Activated B cell treated with CpG ODN at 0.5 μM for 24 hours (primary cell): ENCODE data around the gene USP16. TPM values are rescaled to one million over a fixed set of nuclear protein-coding genes. Genes with fewer than 3 reads are reported as not detected.

Source experiments
- ATAC-seq: fragments of 200-7000 bp; cut with Tn5 transposase; one replicate; pipeline ENCODE4 v1.10.0; 2021; ENCODE audit warnings: low read depth, mild to moderate bottlenecking, moderate library complexity
- CTCF ChIA-PET: fragments of 350-600 bp; sonication (Branson Sonifier 250); formaldehyde crosslinking; loops from one replicate; lab custom pipeline; 2021; ENCODE audit warnings: antibody characterized with exemption; lab: Charles Lee
- POLR2A ChIA-PET: fragments of 350-600 bp; sonication (Branson Sonifier 250); formaldehyde crosslinking; loops from one replicate; lab custom pipeline; 2021; ENCODE audit warnings: antibody characterized with exemption; lab: Charles Lee
- DNase-seq: peaks from one replicate; pipeline ENCODE4 v3.0.0; 2022
- H3K27ac Mint-ChIP-seq: one replicate; pipeline ENCODE4 v1.8.0; 2020; ENCODE audit warnings: mixed read lengths
- H3K27me3 Mint-ChIP-seq: one replicate; pipeline ENCODE4 v1.8.0; 2021; ENCODE audit warnings: mixed read lengths
- H3K36me3 Mint-ChIP-seq: one replicate; pipeline ENCODE4 v1.8.0; 2021; ENCODE audit warnings: low read depth, mixed read lengths
- H3K4me1 Mint-ChIP-seq: one replicate; pipeline ENCODE4 v1.8.0; 2021; ENCODE audit warnings: mixed read lengths
- H3K4me3 Mint-ChIP-seq: one replicate; pipeline ENCODE4 v1.8.0; 2020; ENCODE audit warnings: mild to moderate bottlenecking, mixed read lengths
- H3K9me3 Mint-ChIP-seq: one replicate; pipeline ENCODE4 v1.8.0; 2020; ENCODE audit warnings: mixed read lengths
- CTCF ChIP-seq: fragments of 200-600 bp; IDR thresholded peaks from one replicate; pipeline ENCODE4 v1.8.0; 2022; ENCODE audit warnings: antibody characterized with exemption, mild to moderate bottlenecking
- intact Hi-C: fragments of 100-400 bp; cut with micrococcal nuclease; formaldehyde crosslinking; loops from one replicate; pipeline ENCODE4 v1.15.1; 2024
- total RNA-seq: library from RNA; stranded (reverse); gene quantifications from 2 replicates; pipeline ENCODE4 v1.2.3, GENCODE V29; 2022

Gene USP16
- total RNA-seq, 1 donor from 2014 or later = 54.6 TPM

- TF ChIP-seq CTCF = no peak
- H3K27me3 Mint-ChIP-seq = no peaks in the 10 kb centered on the region
- no peak for ATAC-seq
- no peak overlapping the region for H3K27ac Mint-ChIP-seq
- ChIA-PET POLR2A (interaction anchor here (0.5 kb wide), 1 partner anchor 9 kb away, joined by 3 read pairs; no protein-coding TSS in a partner anchor), CTCF (no interaction called here)
- DNase-seq = no peak
- H3K36me3 Mint-ChIP-seq = peaks cover 69% of the 10 kb centered on the region
- intact Hi-C loops = no loop called here
- peaks cover 20% of the 10 kb centered on the region for H3K4me1 Mint-ChIP-seq
- H3K4me3 Mint-ChIP-seq = no peak overlapping the region
- no peaks in the 10 kb centered on the region for H3K9me3 Mint-ChIP-seq
These were observed 6.4 kb downstream of the USP16 start for GRCh38 chr21:29030909-29031308.

DNA sequence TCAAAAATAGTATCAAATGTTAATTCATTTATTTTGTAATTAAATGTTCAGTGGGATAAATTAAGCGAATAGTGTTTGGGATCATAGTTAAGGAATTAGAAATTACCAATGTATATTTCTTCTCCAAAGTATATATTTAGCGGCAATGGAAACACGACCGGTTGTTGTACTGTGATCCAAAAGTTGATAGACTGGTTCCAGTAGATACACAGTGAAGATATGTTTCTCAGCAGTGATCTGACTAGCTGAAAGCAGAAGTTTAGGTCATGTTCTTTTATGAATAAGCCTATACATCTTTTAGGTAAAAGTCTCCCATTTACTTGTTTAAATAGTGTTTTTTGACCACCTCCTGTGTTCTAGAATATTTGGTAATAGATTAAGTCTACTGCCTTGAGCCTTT, 8.8 kb downstream of the USP16 start:
- ChIA-PET POLR2A (interaction anchor here (0.7 to 2.1 kb wide), 2 partner anchors 9 to 32 kb away, joined by 5 to 7 read pairs; partner anchors contain the start of gene USP16), CTCF (no interaction called here)
- no peak for TF ChIP-seq CTCF
- no peak for ATAC-seq
- intact Hi-C loops = no loop called here
- Mint-ChIP-seq H3K27ac (no peak overlapping the region), H3K9me3 (no peaks in the 10 kb centered on the region), H3K36me3 (peaks cover 80% of the 10 kb centered on the region), H3K4me3 (no peak overlapping the region), H3K4me1 (peaks cover 9% of the 10 kb centered on the region), H3K27me3 (no peaks in the 10 kb centered on the region)
- DNase-seq = no peak

GRCh38 chr21:29033871-29034270, 9.4 kb downstream of the USP16 start:
- DNase-seq (no peak), ATAC-seq (no peak)
- Mint-ChIP-seq H3K4me1 (peaks cover 9% of the 10 kb centered on the region), H3K27me3 (no peaks in the 10 kb centered on the region), H3K36me3 (peaks cover 80% of the 10 kb centered on the region), H3K9me3 (no peaks in the 10 kb centered on the region), H3K27ac (no peak overlapping the region), H3K4me3 (no peak overlapping the region)
- ChIA-PET CTCF (no interaction called here), POLR2A (interaction anchor here (0.6 to 2.1 kb wide), 3 partner anchors 9 to 116 kb away, joined by 5 to 7 read pairs (median 7); partner anchors contain the start of gene USP16)
- intact Hi-C loops = no loop called here
- TF ChIP-seq CTCF = no peak

DNA sequence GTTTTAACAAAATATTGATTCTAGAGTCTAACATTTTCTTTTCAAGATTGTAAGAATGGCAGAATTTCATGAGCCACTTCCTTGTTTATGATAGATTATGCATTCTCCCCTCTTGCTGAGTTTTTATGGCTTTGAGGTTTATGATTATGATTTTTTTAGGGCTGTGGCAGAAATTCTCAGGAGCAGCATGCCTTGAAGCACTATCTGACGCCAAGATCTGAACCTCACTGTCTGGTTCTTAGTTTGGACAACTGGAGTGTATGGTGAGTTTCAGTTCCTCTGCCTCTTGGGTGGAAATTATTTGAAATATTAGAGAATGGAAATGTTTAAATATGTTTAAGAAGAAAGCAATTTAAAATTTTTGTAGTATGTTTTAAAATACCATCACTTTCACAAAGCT, 10.2 kb downstream of the USP16 start:
- POLR2A ChIA-PET = interaction anchor here (2.1 kb wide), 1 partner anchor 10 kb away, joined by 5 read pairs; the partner anchor contains the start of gene USP16
- peaks cover 78% of the 10 kb centered on the region for H3K36me3 Mint-ChIP-seq
- no peak for ATAC-seq

GRCh38 chr21:29052224-29052623, 27.8 kb downstream of the USP16 start:
- Mint-ChIP-seq H3K4me1 (no peaks in the 10 kb centered on the region), H3K27ac (no peak overlapping the region), H3K27me3 (no peaks in the 10 kb centered on the region), H3K36me3 (peaks cover 28% of the 10 kb centered on the region), H3K4me3 (no peak overlapping the region), H3K9me3 (no peaks in the 10 kb centered on the region)
- DNase-seq (no peak), ATAC-seq (no peak)
- TF ChIP-seq CTCF = no peak
- ChIA-PET CTCF (no interaction called here), POLR2A (no interaction called here)
- intact Hi-C loops = loop anchor here (2.0 kb wide), 1 partner anchor 13 kb away; no protein-coding TSS in a partner anchor

More for the DNA sequence above, 10.2 kb downstream of the USP16 start:
- Mint-ChIP-seq H3K9me3 (no peaks in the 10 kb centered on the region), H3K27ac (no peak overlapping the region), H3K4me3 (no peak overlapping the region), H3K27me3 (no peaks in the 10 kb centered on the region), H3K4me1 (peaks cover 6% of the 10 kb centered on the region)
- CTCF ChIA-PET = no interaction called here
- no peak for DNase-seq
- intact Hi-C loops = no loop called here
- no peak for TF ChIP-seq CTCF
